ENCODE results near the gene DCPS. TPM values are rescaled to one million over a fixed set of nuclear protein-coding genes. Genes with fewer than 3 reads are reported as not detected.
"Not testable (repeated sequence)": the region's sequence is repeated elsewhere in the genome, so short reads cannot be mapped to it uniquely, and the experiment has no call there.

Gene DCPS
- total RNA-seq, 1 donor from 2014 or later: 6.6 TPM

DNA sequence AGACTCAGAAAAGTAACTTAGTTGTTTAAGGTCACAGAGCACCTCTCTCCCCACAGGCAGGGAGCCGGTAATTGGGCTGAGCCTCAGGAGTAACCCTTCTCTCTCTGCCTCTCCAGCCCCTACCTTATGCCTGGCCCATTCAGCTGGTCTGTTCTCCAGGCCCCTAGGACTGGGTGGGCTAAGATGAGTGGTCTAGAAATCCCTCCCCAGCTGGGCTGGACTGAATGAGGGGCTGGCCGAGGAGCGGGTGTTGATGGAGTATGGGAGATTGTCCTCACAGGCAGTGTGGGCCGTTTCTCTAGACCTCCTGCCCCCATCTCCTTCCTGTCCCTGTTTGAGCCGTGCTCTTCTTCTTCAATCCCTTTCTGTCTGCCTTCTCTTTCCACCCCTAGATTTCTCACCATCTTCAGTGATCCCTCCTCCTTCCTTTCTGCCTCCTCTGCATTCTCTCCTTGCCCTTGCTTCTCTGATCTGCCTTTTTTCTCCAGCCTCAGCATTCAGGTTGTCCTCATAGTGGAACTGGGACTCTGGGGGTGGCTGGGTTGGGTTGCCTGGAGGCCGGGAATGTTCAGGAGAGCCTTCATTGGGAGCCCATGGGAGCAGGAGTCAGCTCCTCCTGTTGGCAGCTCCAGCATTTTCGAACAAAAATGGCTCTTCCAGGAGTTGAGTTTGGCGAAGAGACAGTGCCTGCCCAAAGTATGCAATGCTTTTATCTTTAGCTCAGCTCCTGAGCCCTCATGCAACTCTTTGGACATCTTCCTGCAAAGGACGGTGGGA lies 59.2 kb downstream of the DCPS start:
- DNase-seq: no peak

DNA sequence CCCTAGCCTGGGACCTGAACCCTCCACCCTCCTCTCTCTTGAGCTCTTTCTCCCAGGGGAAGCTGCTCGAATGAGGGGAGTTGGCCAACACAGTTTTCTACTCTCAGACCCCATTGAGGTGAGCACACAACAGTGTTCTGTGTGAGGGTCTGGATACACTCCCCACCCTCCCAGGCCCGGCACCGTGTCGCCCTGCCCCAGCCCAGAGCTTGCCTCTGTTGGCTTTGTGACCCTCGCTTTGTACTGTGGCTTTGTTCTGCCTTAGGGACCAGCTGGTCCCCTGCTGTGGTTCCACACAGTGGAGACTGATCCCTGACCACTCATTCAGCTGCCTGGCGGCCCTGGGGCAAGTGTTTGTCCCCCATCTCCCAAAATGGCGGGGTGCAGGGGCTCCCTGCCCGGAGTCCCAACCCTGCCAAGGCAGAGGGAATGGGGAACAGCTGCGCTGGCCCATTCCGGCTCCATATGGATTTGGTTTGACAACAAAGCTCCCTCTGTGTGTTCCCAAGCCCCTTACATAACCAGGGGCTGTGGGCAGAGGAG lies 59.9 kb downstream of the DCPS start:
- no peak for DNase-seq

DNA sequence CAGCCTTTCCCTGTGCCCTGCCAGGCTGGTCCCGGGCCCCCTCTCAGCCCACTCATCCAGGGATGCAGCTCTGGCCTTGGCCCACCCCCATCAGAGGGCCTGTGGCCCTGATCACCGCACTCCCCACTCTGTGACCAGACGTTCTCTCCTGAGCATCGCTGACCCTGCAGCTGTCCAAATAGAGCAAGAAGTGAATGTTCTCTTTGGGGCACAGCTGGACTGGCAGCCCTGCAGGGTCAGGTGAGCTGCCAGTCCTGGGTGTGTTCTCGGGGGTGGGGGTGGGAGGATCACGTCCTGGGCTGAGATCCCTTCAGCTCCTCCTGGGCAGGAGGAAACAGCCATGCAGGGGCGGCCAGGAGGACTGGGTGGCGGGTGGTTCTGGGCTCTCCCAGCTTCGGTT lies 60.9 kb downstream of the DCPS start:
- not testable (repeated sequence) for DNase-seq

DNA sequence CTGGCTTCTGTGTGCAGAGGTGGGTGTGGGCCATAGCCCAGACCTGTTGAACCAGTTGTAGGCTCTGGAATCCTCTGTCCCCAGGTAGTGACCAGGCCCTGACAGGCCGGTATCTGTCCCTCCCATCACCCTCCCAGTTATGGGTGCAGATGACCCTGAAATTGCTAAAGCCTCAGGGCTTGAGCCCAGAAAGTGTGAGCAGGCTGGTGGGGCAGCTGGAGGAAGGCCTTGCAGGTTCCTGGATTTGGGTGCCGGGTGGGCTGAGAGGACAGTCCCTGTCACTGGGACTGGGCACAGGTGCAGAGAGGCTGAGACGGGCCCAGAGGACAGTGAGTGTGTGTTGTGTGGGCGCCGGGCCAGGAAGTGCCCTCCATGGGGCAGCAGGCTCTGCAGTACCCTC lies 61.6 kb downstream of the DCPS start:
- DNase-seq: not testable (repeated sequence)

DNA sequence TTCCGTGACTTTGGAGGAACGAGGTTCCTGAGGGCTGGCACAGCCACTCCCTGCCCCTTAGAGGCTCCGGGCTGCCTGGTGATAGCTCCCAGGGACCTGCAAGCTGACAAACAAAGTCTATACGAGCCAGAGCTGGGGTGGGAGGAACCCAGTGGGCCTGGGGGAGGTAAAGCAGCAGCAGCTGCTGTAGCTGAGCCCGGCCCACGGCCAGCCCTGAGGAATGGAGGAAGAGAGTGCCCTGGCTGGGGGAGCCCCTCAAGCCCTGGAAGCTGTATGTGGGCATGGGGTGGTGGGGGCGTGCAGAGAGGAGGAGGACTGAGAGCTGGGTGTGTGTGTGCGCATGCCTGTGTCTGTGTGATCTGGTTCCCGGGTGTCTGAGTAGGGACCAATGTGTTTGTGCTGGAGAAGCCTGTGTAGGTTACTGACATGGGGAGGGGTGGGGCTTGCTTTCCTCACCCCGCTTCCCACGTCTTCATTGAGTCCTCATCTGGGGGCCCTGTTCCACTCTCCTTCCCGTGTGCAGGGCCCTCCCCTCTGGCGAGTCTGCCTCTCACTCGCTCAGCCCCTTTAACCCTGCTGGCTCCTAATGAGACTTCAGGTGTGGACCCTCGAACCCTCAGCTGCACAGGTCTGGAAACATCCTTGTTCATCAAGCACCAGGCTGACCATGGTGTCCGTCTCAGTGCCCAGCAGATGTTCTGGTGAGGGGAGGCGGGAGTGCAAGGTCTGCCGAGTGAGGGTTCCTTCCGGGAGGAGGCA lies 62.4 kb downstream of the DCPS start:
- no peak for DNase-seq

DNA sequence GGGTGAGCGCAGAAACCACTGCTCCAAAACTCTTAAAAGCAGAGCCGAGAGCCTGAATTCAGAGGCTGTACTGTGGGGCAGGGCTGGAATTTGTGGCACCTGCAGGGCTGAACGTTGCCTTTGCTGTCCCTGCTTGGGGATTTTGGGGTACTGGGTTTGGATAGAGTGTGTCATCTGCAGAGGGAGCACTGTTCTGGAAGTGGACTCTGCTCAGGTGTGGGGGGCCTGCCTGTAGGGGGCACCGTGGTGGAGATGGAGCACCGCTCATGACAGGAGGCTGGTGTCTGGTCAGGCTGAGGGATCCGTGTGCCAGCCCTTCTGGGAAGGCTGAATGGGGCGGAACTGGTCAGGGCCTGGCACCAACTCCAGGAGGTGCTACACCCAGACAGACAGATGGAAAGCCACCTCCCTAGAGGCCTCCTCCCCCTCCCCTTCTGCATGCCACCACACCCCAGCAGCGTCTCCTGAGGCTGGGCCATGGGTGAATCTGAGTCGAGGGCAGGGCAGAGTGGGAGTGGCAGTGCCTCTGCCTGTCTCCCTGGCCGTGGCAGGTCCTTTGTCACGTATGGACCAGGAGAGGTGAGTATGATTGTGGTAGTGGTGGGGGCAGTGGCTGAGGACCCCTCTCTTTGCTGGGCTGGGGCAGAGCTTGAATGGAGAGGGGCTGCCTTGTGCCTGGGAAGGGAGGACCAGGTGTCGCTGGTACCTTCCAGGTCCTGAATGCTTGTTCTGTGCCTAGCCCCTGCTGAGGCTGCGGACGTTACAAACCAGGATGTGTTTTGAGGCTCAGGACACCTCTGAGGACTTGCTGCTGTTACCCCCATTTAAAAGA lies 63.2 kb downstream of the DCPS start:
- not testable (repeated sequence) for DNase-seq

DNA sequence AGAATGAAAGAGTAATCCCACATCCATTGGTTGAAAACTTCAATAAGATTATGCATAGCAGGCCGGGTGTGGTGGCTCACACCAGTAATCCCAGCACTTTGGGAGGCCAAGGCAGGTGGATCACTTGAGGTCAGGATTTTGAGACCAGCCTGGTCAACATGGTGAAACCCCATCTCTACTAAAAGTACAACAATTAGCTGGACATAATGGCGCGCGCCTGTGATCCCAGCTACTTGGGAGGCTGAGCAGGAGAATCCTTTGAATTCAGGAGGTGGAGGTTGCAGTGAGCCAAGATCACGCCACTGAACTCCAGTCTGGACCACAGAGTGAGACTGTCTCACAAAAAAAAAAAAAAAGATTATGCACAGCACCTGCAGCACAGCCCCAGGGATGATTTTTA lies 63.9 kb downstream of the DCPS start:
- not testable (repeated sequence) for DNase-seq

DNA sequence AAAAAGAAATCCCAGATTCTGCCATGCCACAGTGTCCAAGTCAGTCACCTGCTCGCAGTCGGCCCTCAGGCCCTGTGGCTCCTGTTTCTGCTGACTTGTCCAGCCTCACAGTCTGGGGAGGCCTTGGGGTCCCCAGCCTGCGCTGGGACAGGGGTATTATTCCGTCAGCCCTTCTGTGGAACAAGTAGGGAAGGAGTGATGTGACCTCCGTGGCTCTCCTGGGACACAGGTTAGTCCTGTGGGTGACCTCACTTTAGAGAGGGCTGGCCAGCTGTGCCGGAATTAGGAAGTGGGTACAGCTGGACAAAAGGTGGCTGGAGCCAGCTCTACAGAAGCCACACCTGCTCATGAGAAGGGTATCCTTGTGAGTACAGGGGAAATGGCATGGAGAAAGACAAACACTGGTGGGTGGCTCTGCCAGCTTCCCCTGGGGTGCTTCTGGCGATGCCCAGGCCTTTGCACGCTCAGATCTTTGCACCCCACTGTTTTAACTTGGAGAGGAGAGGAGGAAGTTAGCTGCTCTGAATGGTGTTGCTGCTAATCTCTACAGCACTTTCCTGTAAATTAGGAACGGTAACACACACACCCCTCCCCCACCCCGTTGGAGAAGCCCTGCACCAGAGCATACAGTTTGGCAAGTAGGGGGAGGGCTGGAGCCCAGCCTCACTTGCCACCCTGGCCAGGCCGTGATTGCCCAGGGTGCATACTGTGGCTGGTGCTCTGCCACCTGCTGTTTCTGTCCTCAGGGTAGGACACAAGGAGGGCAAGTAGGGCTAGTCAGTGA lies 64.7 kb downstream of the DCPS start:
- DNase-seq: not testable (repeated sequence)

DNA sequence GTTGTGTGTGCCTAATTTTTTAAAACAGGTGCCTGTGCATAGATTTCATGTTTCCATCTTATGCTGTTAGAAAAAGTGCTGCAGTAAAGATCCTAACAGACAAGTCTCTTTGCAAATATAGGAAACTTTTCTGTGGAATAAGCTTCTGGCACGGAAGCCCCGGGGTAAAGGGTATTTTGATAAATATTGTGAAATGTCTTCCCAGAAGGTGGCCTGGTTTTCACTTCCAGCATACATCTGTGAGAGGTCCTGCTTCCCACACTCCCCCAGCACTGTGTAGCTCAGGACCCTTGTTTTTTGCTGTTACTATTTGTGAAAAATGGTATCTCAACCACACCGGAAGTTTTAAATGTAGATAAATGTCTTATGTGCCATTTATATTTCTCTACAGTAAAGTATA lies 66.2 kb downstream of the DCPS start:
- no peak for DNase-seq

DNA sequence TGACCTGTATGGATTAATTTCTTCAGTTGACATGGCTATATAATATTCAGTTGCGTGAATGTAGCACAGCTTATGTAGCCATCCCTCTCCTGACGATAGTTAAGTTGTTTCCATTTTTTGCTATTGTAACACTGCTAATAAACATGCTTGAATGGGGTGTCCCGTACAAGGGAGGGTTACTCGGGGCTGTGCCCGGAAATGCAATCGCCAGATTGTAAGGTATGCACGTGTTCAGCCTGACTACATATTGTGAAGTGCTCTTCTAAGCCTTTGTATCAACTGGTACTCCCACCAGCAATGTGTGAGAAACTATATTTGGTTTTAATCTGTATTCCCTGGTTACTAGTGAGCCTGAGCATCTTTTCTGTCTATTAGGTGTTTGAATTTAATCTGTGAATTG lies 67.7 kb downstream of the DCPS start:
- DNase-seq: no peak

DNA sequence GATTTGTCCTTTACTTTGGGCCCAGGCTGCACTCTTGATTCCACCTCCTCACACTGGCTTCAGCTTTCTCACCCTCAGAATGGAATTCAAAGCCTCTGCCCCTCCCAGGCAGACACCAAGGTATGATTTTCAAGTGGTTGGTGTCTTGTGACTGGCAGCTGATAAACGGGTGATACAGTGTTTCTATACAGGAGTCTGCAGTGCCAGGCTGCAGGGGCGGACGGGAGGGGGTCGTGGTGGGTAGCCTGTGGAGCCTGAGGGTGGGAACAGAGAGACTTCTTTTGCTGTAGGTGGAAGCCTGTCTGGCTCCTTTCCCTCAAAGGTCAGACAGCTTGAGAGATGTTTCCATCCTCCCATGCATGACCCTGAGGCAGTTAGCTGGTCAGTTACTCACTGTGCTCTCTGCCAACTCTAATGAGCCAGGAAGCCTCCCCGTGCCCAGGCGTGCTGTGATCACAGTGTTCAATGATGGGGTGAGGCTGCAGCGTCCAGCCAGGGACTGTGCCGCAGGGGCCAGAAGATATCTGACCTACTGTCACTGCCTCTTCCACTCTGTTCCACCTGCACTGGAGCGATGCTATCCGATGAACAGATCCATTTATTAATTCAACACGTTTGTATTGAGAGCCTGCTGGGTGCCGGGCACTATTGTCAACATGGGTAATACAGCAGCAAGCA lies 69.7 kb downstream of the DCPS start:
- not testable (repeated sequence) for DNase-seq

DNA sequence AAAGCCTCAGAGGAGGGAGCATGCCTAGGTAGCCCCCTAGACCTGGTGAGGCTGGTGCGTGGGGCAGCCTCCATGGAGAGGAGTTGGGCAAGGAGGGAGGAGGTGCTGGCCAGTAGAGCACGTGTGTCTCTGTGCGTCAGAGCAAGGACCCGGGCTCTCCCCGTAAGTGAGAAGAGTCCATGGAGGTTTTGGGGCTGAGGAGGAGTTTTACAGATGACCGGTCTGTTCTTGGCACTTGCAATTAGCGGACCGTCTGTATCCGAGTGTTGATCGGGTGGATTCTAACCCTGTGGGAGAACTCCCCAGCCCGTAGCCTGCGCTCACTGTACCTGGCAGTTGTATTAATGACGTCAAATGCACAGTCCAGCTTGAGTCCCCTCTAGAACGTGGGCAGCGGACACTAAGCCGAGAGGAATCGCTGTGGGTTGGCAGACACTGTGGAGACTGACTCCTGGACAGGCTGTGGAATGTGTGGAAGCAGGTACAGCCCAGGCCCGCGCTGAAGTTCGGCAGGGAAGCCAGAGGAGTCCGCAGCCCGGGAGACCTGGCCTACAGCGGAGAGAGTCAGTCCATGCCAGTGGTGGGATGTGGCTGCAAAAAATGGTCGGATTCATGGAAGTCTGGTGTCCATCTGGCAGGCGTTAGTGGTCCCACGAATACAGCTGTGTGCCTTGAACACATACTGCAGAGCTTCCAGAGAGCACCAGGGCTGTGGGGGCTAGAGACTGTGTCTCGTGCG lies 70.9 kb downstream of the DCPS start:
- DNase-seq: not testable (repeated sequence)

DNA sequence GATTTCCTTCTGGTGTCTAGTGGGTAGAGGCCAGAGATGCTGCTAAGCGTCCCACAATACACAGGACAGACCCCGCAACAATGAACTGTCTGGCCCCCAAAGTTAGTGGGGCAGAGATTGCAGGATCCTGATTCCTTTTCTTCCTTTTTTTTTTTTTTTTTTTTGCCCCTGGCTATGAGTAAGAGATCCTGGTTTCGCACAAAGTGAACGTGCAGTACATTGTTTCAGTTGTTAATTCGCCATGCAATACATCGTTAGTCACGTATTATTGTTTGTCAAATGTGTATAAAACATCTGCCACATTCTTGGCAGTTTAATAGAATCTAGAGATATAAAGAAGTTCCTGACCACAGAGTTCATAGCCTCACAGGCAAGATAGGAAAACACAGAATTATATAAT lies 71.9 kb downstream of the DCPS start:
- peak; percentile 18 for DNase-seq

DNA sequence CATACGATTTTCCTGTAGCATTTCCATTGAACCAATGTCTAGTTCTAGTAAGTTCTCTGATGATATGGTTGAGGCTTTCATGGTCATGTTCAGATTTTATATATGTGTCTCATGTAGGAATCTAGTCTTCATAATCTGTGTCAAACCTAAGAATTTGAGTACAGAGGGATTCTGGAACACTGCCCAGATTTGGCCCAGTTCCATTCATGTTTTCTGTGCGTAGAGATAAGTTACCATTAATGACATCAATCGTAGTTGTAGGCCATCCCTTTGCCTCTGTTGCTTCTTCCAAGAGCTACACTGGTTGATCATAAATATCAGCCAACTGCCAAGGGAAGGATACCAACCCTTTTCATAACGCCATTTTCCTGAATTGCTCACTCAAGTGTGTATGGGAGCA lies 74.9 kb downstream of the DCPS start:
- DNase-seq: peak; percentile 49

DNA sequence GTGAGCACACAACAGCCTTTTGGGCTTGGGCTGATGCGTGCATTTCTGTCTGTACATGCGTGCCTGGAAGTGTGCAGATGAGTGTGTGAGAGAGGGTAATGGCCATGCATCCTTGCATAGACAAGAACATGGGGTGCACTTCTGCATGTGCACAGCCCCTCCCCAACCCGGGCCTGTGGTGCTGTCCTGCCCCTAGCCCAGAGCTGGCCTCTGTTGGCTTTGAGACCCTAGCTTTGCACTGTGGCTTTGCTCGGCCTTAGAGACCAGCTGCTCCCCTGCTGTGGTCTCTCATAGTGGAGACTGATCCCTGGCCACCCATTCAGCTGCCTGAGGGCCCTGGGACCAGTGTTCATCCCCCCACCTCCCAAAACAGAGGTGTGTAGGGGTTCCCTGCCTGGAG lies 77.0 kb downstream of the DCPS start:
- DNase-seq: no peak

DNA sequence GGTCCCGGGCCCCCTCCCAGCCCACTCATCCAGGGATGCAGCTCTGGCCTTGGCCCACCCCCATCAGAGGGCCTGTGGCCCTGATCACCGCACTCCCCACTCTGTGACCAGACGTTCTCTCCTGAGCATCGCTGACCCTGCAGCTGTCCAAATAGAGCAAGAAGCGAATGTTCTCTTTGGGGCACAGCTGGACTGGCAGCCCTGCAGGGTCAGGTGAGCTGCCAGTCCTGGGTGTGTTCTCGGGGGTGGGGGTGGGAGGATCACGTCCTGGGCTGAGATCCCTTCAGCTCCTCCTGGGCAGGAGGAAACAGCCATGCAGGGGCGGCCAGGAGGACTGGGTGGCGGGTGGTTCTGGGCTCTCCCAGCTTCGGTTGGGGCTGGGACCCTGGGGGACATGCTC lies 78.1 kb downstream of the DCPS start:
- DNase-seq: not testable (repeated sequence)

DNA sequence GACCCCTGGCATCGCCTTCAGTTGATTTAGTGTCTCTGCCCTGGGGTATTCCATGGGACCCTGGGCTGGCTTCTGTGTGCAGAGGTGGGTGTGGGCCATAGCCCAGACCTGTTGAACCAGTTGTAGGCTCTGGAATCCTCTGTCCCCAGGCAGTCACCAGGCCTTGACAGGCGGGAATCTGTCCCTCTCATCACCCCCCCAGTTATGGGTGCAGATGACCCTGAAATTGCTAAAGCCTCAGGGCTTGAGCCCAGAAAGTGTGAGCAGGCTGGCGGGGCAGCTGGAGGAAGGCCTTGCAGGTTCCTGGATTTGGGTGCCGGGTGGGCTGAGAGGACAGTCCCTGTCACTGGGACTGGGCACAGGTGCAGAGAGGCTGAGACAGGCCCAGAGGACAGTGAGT lies 78.8 kb downstream of the DCPS start:
- not testable (repeated sequence) for DNase-seq

DNA sequence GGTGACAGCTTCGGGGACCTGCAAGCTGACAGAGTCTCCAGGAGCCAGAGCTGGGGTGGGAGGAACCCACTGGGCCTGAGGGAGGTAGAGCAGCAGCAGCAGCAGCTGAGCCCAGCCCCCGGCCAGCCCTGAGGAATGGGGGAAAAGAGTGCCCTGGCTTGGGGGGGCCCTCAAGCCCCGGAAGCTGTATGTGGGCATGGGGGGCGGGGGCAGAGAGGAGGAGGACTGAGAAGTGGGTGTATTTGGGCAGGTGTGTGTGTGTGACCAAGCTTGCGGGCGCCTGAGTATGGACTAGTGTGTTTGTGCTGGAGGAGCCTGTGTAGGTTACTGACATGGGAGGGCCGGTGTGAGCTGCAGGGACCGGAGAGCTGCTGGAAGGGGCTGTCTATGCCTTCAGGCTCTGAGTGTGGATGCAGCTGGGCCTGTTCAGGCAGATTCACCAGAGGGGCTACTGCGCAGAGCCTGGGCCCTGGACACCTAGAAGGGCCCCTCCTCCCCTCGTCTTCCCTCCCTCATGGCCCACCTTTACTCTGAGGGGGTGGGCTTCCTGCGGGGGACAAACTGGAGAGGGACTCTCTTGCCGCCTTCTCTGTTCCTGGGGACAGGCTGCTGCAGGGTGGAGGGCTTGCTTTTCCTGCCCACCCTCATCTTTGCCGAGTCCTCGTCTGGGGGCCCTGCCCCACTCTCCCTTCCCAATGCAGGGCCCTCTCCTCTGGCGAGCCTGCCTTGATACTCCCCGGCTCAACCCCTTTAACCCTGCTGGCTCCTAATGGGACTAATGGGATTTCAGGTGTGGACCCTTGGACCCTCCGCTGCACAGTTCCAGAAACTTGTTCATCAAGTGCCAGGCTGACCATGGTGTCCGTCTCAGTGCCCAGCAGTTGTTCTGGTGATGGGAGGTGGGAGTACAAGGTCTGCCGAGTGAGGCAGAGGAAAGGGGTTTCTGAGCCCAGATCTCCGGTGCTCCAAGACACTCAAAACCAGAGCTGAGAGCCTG lies 79.8 kb downstream of the DCPS start:
- no peak for DNase-seq

DNA sequence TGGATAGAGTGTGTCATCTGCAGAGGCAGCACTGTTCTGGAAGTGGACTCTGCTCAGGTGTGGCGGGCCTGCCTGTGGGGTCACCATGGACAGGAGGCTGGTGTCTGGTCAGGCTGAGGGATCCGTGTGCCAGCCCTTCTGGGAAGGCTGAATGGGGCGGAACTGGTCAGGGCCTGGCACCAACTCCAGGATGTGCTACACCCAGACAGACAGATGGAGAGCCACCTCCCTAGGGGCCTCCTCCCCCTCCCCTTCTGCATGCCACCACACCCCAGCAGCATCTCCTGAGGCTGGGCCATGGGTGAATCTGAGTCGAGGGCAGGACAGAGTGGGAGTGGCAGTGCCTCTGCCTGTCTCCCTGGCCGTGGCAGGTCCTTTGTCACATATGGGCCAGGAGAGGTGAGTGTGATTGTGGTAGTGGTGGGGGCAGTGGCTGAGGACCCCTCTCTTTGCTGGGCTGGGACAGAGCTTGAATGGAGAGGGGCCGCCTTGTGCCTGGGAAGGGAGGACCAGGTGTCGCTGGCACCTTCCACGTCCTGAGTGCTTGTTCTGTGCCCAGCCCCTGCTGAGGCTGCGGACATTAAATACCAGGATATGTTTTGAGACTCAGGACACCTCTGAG lies 80.7 kb downstream of the DCPS start:
- DNase-seq: no peak

All from dermis blood vessel endothelial cell (primary cell).